Measurements from ENCODE around the gene MAP3K10. TPM values are rescaled to one million over a fixed set of nuclear protein-coding genes. Genes with fewer than 3 reads are reported as not detected.

Gene MAP3K10
- total RNA-seq, 3 donors from 2014 or later = 6.1 to 13.5 (median 10.2) TPM

- H3K36me3 ChIP-seq = no peaks in the 10 kb centered on the region
- no peaks in the 10 kb centered on the region for H3K9me3 ChIP-seq
- H3K4me3 ChIP-seq = no peak overlapping the region
- H3K4me1 ChIP-seq = no peaks in the 10 kb centered on the region
- H3K27ac ChIP-seq = no peak overlapping the region
- intact Hi-C loops (cut with DNase I; ENCODE audit: low total_unique reads) = no loop called here
- DNase-seq (ENCODE audit: low spot score in 2 of 2) = no peak
- H3K27me3 ChIP-seq = no peaks in the 10 kb centered on the region
- no peak for TF ChIP-seq POLR2A (IDR thresholded peaks at IDR 0.05)
- TF ChIP-seq, protein P1, sequence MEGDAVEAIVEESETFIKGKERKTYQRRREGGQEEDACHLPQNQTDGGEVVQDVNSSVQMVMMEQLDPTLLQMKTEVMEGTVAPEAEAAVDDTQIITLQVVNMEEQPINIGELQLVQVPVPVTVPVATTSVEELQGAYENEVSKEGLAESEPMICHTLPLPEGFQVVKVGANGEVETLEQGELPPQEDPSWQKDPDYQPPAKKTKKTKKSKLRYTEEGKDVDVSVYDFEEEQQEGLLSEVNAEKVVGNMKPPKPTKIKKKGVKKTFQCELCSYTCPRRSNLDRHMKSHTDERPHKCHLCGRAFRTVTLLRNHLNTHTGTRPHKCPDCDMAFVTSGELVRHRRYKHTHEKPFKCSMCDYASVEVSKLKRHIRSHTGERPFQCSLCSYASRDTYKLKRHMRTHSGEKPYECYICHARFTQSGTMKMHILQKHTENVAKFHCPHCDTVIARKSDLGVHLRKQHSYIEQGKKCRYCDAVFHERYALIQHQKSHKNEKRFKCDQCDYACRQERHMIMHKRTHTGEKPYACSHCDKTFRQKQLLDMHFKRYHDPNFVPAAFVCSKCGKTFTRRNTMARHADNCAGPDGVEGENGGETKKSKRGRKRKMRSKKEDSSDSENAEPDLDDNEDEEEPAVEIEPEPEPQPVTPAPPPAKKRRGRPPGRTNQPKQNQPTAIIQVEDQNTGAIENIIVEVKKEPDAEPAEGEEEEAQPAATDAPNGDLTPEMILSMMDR (IDR thresholded peaks at IDR 0.05) = no peak
- TF ChIP-seq POLR2AphosphoS5 (IDR thresholded peaks at IDR 0.05) = no peak
Observed at GRCh38 chr19:40235238-40236025, 44.2 kb downstream of the MAP3K10 start.

DNA sequence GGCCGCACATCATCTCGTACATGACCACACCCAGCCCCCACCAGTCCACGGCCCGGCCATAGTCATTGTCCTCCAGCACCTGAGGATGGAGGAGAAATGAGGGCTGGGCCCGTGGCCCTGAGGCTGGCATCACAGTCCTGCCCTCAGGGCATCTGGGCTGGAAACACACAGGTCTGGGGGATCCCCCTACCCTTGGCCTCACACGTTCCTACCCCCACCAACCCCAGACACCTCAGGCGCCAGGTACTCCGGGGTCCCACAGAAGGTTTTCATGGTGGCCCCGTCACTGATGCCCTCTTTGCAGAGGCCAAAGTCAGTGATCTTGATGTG lies 44.8 kb downstream of the MAP3K10 start:
- TF ChIP-seq POLR2A (IDR thresholded peaks at IDR 0.05) (no peak), POLR2AphosphoS5 (IDR thresholded peaks at IDR 0.05) (no peak)
- TF ChIP-seq, protein P1 (IDR thresholded peaks at IDR 0.05) = no peak
- Histone ChIP-seq H3K27me3 (no peaks in the 10 kb centered on the region), H3K36me3 (no peaks in the 10 kb centered on the region), H3K27ac (no peak overlapping the region), H3K9me3 (no peaks in the 10 kb centered on the region), H3K4me1 (no peaks in the 10 kb centered on the region), H3K4me3 (no peak overlapping the region)
- intact Hi-C loops (cut with DNase I; ENCODE audit: low total_unique reads) = no loop called here
- no peak for DNase-seq (ENCODE audit: low spot score in 2 of 2)

DNA sequence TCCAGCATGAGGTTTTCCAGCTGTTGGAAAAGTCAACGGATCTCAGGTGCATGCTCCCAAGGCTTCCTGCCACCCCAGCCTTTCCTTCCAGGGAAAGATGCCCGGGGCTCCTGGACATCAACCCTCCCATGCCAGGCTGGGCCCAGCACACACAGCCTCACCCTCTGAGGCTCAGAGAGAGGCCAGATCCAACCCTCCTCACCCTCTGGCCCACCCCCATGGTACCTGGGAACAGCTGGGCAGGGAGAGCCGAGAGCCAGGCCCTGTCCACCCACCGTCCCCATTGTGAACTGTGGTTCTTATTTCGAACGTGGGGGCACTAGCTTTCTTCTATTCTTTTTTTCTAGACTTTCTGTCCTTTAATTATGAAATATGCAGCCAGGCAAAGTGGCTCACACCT lies 45.1 kb downstream of the MAP3K10 start:
- intact Hi-C loops (cut with DNase I; ENCODE audit: low total_unique reads) = no loop called here
- no peaks in the 10 kb centered on the region for H3K36me3 ChIP-seq
- H3K27ac ChIP-seq = no peak overlapping the region
- no peaks in the 10 kb centered on the region for H3K27me3 ChIP-seq
- TF ChIP-seq POLR2A (IDR thresholded peaks at IDR 0.05) (no peak), POLR2AphosphoS5 (IDR thresholded peaks at IDR 0.05) (no peak)
- TF ChIP-seq, protein P1 (IDR thresholded peaks at IDR 0.05) = no peak
- no peak overlapping the region for H3K4me3 ChIP-seq
- no peaks in the 10 kb centered on the region for H3K4me1 ChIP-seq
- no peaks in the 10 kb centered on the region for H3K9me3 ChIP-seq
- DNase-seq (ENCODE audit: low spot score in 2 of 2) = no peak

DNA sequence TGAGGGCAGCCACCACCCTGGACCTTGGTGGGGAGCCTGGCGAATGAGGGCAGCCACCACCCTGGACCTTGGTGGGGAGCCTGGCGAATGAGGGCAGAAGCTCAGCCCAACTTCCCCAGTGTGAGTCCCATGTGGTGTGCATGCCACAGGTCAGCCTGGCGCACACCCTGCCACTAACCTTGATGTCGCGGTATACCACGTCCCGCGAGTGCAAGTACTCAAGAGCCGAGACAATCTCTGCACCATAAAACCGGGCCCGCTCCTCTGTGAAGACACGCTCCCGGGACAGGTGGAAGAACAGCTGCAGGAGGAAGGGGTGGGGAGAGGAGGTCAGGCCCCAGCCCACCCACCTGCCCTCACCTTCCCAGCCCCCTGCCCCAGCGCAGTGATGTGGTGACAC lies 46.6 kb downstream of the MAP3K10 start:
- Histone ChIP-seq H3K36me3 (no peaks in the 10 kb centered on the region), H3K27ac (no peak overlapping the region), H3K9me3 (no peaks in the 10 kb centered on the region), H3K27me3 (no peaks in the 10 kb centered on the region), H3K4me1 (peaks cover 7 to 8% of the 10 kb centered on the region in 2 donors), H3K4me3 (no peak overlapping the region)
- TF ChIP-seq, protein P1 (IDR thresholded peaks at IDR 0.05) = no peak
- TF ChIP-seq POLR2AphosphoS5 (IDR thresholded peaks at IDR 0.05) (no peak), POLR2A (IDR thresholded peaks at IDR 0.05) (no peak)
- DNase-seq (ENCODE audit: low spot score in 2 of 2) = no peak
- intact Hi-C loops (cut with DNase I; ENCODE audit: low total_unique reads) = no loop called here

DNA sequence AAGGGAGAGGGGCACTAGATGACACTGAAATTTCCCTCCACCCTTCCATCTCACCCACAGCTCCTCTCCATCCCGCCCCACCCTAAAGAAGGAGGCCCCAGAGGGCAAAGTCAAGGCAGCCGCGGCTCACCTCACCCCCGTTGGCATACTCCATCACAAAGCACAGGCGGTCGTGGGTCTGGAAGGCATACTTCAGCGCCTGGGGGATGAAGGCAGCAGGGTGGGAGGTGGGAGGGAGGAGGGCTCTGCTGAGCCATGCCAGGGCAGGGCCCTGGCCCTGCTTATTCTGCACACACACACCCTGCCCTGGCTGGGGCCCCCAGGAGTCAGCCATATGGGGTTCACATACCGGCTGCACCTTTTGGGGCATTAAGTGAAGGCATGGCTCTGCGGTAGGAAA lies 47.5 kb downstream of the MAP3K10 start:
- H3K36me3 ChIP-seq = no peaks in the 10 kb centered on the region
- H3K27me3 ChIP-seq = no peaks in the 10 kb centered on the region
- H3K4me3 ChIP-seq = no peak overlapping the region
- H3K27ac ChIP-seq = no peak overlapping the region
- H3K9me3 ChIP-seq = no peaks in the 10 kb centered on the region
- DNase-seq (ENCODE audit: low spot score in 2 of 2) = no peak
- TF ChIP-seq POLR2AphosphoS5 (IDR thresholded peaks at IDR 0.05) = no peak
- TF ChIP-seq, protein P1 (IDR thresholded peaks at IDR 0.05) = no peak
- TF ChIP-seq POLR2A (IDR thresholded peaks at IDR 0.05) = no peak
- intact Hi-C loops (cut with DNase I; ENCODE audit: low total_unique reads) = no loop called here
- H3K4me1 ChIP-seq = peaks cover 7 to 8% of the 10 kb centered on the region in 2 donors

All from breast epithelium (tissue), 4 donors.